ENCODE measurements around the gene RPS2.
A peak's percentile ranks its signal among the peaks of the same experiment; 100 is the strongest.

The RPS2 gene

DNA sequence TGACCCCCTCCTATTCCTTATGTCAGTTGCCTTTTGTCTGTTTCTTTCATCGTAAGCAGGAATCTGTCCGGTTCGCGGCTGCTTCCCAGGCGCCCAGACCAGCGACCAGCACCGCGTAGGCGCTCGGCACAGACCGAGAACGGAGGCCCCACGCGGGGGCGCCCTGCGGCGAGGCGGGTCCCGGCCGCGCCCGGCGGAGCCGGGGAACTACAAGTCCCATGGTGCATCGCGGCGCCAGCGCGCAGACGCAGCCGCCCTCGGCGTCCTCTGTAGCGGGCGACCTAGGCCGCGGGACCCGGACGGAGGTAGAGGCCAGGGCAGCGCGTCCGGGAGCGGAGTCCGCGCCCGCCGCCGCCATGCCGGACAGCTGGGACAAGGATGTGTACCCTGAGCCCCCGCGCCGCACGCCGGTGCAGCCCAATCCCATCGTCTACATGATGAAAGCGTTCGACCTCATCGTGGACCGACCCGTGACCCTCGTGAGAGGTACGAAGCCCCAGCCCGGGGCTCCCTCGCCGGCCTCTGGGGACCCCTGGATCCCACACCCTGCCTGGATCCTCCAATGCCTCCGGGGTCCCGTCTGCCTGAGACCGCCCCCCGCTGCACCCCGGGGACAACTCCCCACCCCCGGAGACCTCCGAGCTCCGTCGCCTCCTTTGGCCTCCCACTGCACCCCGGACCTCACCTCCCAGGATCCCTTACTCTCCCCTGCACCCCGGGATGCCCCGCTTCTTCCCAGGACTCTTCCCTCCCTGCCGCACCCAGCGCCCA, 5.2 kb downstream of the RPS2 start, which contains the start of gene NDUFB10:
Gene NDUFB10 (plus strand): TSS at position 270 of the 771 bp plus-strand sequence. CDS start 87 bp downstream, at position 357.
- ChIA-PET CTCF (interaction anchor here (0.7 to 2.1 kb wide), 3 partner anchors 12 to 42 kb away, joined by 3 to 4 read pairs (median 4); partner anchors contain the start of gene TBL3), POLR2A (interaction anchor here (1.6 to 2.1 kb wide), 4 partner anchors 8 to 19 kb away, joined by 4 to 15 read pairs (median 9); partner anchors contain the start of gene MSRB1)
- peak within 1 kb of the TSS; percentile 96 for H3K27ac ChIP-seq (ENCODE audit: extremely low read depth, low read depth, low read length)
- TF ChIP-seq ZNF211 (tag by site-specific recombination; IDR thresholded peaks at IDR 0.05; ENCODE audit: low read depth), result no peak
- TF ChIP-seq PRDM1 (tag by site-specific recombination; IDR thresholded peaks at IDR 0.05), result no peak
- TF ChIP-seq, protein P1, sequence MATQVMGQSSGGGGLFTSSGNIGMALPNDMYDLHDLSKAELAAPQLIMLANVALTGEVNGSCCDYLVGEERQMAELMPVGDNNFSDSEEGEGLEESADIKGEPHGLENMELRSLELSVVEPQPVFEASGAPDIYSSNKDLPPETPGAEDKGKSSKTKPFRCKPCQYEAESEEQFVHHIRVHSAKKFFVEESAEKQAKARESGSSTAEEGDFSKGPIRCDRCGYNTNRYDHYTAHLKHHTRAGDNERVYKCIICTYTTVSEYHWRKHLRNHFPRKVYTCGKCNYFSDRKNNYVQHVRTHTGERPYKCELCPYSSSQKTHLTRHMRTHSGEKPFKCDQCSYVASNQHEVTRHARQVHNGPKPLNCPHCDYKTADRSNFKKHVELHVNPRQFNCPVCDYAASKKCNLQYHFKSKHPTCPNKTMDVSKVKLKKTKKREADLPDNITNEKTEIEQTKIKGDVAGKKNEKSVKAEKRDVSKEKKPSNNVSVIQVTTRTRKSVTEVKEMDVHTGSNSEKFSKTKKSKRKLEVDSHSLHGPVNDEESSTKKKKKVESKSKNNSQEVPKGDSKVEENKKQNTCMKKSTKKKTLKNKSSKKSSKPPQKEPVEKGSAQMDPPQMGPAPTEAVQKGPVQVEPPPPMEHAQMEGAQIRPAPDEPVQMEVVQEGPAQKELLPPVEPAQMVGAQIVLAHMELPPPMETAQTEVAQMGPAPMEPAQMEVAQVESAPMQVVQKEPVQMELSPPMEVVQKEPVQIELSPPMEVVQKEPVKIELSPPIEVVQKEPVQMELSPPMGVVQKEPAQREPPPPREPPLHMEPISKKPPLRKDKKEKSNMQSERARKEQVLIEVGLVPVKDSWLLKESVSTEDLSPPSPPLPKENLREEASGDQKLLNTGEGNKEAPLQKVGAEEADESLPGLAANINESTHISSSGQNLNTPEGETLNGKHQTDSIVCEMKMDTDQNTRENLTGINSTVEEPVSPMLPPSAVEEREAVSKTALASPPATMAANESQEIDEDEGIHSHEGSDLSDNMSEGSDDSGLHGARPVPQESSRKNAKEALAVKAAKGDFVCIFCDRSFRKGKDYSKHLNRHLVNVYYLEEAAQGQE (tag by site-specific recombination; IDR thresholded peaks at IDR 0.05), result peak; percentile 35; the same call in 1 of the 2 replicates
- no peak for TF ChIP-seq FEZF1 (tag by site-specific recombination; IDR thresholded peaks at IDR 0.05)
- TF ChIP-seq, protein P2, sequence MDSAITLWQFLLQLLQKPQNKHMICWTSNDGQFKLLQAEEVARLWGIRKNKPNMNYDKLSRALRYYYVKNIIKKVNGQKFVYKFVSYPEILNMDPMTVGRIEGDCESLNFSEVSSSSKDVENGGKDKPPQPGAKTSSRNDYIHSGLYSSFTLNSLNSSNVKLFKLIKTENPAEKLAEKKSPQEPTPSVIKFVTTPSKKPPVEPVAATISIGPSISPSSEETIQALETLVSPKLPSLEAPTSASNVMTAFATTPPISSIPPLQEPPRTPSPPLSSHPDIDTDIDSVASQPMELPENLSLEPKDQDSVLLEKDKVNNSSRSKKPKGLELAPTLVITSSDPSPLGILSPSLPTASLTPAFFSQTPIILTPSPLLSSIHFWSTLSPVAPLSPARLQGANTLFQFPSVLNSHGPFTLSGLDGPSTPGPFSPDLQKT (IDR thresholded peaks at IDR 0.05; ENCODE audit: borderline replicate concordance, low read depth, low read length), result no peak
- TF ChIP-seq ZBTB17 (tag by site-specific recombination; IDR thresholded peaks at IDR 0.05), result peak; percentile 63
- TF ChIP-seq ZNF560 (tag by site-specific recombination; IDR thresholded peaks at IDR 0.05; ENCODE audit: borderline replicate concordance), result no peak
- TF ChIP-seq ZNF623 (tag by site-specific recombination; IDR thresholded peaks at IDR 0.05), result no peak
- no peak for TF ChIP-seq ZNF174 (tag by site-specific recombination; IDR thresholded peaks at IDR 0.05)
- TF ChIP-seq ZNF2 (tag by site-specific recombination; IDR thresholded peaks at IDR 0.05), result no peak
- TF ChIP-seq MEIS1 (CRISPR knock-in tag; IDR thresholded peaks at IDR 0.05; ENCODE audit: borderline replicate concordance), result no peak
- no peak for TF ChIP-seq HOXA7 (CRISPR knock-in tag; IDR thresholded peaks at IDR 0.05; ENCODE audit: borderline replicate concordance)
- no peak for TF ChIP-seq ZNF426 (tag by site-specific recombination; IDR thresholded peaks at IDR 0.05)
- TF ChIP-seq ZNF274 (IDR thresholded peaks at IDR 0.05; ENCODE audit: low read length), result no peak
- no peak for TF ChIP-seq ZNF274 (tag by site-specific recombination; IDR thresholded peaks at IDR 0.05; ENCODE audit: borderline replicate concordance)
- TF ChIP-seq, protein P3, sequence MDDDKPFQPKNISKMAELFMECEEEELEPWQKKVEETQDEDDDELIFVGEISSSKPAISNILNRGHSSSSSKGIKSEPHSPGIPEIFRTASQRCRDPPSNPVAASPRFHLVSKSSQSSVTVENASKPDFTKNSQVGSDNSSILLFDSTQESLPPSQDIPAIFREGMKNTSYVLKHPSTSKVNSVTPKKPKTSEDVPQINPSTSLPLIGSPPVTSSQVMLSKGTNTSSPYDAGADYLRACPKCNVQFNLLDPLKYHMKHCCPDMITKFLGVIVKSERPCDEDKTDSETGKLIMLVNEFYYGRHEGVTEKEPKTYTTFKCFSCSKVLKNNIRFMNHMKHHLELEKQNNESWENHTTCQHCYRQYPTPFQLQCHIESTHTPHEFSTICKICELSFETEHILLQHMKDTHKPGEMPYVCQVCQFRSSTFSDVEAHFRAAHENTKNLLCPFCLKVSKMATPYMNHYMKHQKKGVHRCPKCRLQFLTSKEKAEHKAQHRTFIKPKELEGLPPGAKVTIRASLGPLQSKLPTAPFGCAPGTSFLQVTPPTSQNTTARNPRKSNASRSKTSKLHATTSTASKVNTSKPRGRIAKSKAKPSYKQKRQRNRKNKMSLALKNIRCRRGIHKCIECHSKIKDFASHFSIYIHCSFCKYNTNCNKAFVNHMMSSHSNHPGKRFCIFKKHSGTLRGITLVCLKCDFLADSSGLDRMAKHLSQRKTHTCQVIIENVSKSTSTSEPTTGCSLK (tag by site-specific recombination; IDR thresholded peaks at IDR 0.05), result no peak
- TF ChIP-seq, protein P4, sequence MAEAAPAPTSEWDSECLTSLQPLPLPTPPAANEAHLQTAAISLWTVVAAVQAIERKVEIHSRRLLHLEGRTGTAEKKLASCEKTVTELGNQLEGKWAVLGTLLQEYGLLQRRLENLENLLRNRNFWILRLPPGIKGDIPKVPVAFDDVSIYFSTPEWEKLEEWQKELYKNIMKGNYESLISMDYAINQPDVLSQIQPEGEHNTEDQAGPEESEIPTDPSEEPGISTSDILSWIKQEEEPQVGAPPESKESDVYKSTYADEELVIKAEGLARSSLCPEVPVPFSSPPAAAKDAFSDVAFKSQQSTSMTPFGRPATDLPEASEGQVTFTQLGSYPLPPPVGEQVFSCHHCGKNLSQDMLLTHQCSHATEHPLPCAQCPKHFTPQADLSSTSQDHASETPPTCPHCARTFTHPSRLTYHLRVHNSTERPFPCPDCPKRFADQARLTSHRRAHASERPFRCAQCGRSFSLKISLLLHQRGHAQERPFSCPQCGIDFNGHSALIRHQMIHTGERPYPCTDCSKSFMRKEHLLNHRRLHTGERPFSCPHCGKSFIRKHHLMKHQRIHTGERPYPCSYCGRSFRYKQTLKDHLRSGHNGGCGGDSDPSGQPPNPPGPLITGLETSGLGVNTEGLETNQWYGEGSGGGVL (tag by site-specific recombination; IDR thresholded peaks at IDR 0.05), result peak; percentile 21; the same call in 1 of the 2 replicates
- no peak for TF ChIP-seq ZFP3 (tag by site-specific recombination; IDR thresholded peaks at IDR 0.05; ENCODE audit: low read depth)
- TF ChIP-seq SALL2 (tag by site-specific recombination; IDR thresholded peaks at IDR 0.05; ENCODE audit: borderline replicate concordance), result no peak
- TF ChIP-seq ZNF830 (tag by site-specific recombination; IDR thresholded peaks at IDR 0.05; ENCODE audit: low read depth), result no peak
- peak; percentile 30 for TF ChIP-seq GLIS1 (tag by site-specific recombination; IDR thresholded peaks at IDR 0.05)
- no peak for TF ChIP-seq ZSCAN23 (tag by site-specific recombination; IDR thresholded peaks at IDR 0.05)
- TF ChIP-seq ZNF660 (tag by site-specific recombination; IDR thresholded peaks at IDR 0.05), result peak; percentile 76; the same call in 1 of the 2 replicates
- TF ChIP-seq KLF1 (tag by site-specific recombination; IDR thresholded peaks at IDR 0.05), result no peak
- no peak for TF ChIP-seq ZNF621 (tag by site-specific recombination; IDR thresholded peaks at IDR 0.05)
- no peak for TF ChIP-seq ZNF626 (tag by site-specific recombination; IDR thresholded peaks at IDR 0.05)
- TF ChIP-seq, protein P5, sequence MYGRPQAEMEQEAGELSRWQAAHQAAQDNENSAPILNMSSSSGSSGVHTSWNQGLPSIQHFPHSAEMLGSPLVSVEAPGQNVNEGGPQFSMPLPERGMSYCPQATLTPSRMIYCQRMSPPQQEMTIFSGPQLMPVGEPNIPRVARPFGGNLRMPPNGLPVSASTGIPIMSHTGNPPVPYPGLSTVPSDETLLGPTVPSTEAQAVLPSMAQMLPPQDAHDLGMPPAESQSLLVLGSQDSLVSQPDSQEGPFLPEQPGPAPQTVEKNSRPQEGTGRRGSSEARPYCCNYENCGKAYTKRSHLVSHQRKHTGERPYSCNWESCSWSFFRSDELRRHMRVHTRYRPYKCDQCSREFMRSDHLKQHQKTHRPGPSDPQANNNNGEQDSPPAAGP (tag by site-specific recombination; IDR thresholded peaks at IDR 0.05), result peak; percentile 73; the same call in 1 of the 2 replicates
- no peak for TF ChIP-seq ZNF785 (tag by site-specific recombination; IDR thresholded peaks at IDR 0.05)

More for the DNA sequence above, 5.2 kb downstream of the RPS2 start, which contains the start of gene NDUFB10:
- no peaks in the 10 kb centered on the region; the same call in 1 of the 2 replicates for H3K4me1 ChIP-seq (ENCODE audit: control insufficient read depth, insufficient read depth, low read length)
- peaks cover 0 to 35% of the 10 kb centered on the region in 2 experiments; a peak in 1 of 3 replicates for H3K36me3 ChIP-seq (ENCODE audit: control insufficient read depth in 2 of 2, insufficient read depth in 1 of 2, low read length in 2 of 2)
- peak within 1 kb of the TSS; percentile 94 for H3K4me3 ChIP-seq (ENCODE audit: low read depth, low read length)
- no peaks in the 10 kb centered on the region for H3K9me3 ChIP-seq (ENCODE audit: control insufficient read depth, insufficient read depth, low read depth, low read length)
